ENCODE data around the gene NAA50. TPM values are rescaled to one million over a fixed set of nuclear protein-coding genes. Genes with fewer than 3 reads are reported as not detected.

The NAA50 gene
- total and polyA plus RNA-seq, 2 of the 13 experiments (the other 11 are each of a cell fraction or from before 2014, with no cell fraction given), result 30.2 to 233 TPM

- TF ChIP-seq ZNF280D (CRISPR knock-in tag; IDR thresholded peaks at IDR 0.05), result no peak
- TF ChIP-seq RELA (CRISPR knock-in tag; IDR thresholded peaks at IDR 0.05), result no peak
- TF ChIP-seq SP4 (CRISPR knock-in tag; IDR thresholded peaks at IDR 0.05), result no peak
- no peak for TF ChIP-seq MTF1 (CRISPR knock-in tag; IDR thresholded peaks at IDR 0.05)
- TF ChIP-seq ZSCAN5A (CRISPR knock-in tag; IDR thresholded peaks at IDR 0.05; ENCODE audit: borderline replicate concordance), result no peak
- no peak for TF ChIP-seq PRDM10 (CRISPR knock-in tag; IDR thresholded peaks at IDR 0.05; ENCODE audit: low read depth)
- TF ChIP-seq ZNF136 (CRISPR knock-in tag; IDR thresholded peaks at IDR 0.05; ENCODE audit: low read depth), result no peak
- TF ChIP-seq SIX4 (CRISPR knock-in tag; IDR thresholded peaks at IDR 0.05), result peak; percentile 73
- no peak for TF ChIP-seq RNF219 (CRISPR knock-in tag; IDR thresholded peaks at IDR 0.05)
- TF ChIP-seq MAX (IDR thresholded peaks at IDR 0.05), result no peak
- TF ChIP-seq CSRNP1 (CRISPR knock-in tag; IDR thresholded peaks at IDR 0.05), result no peak
- TF ChIP-seq NR0B2 (CRISPR knock-in tag; IDR thresholded peaks at IDR 0.05), result no peak
- 0 out of 2 replicates have a peak, but pooled peaks have one; percentile 20 for TF ChIP-seq ZFP36L1 (CRISPR knock-in tag; IDR thresholded peaks at IDR 0.05)
- no peak for TF ChIP-seq RNF2 (conservative IDR thresholded peaks at IDR 0.05; ENCODE audit: low read depth)
Observed at GRCh38 chr3:113695431-113695785, 50.6 kb downstream of the NAA50 start (continued).

All from HepG2 (cell line).